Measurements from ENCODE around the gene STN1. TPM values are rescaled to one million over a fixed set of nuclear protein-coding genes. Genes with fewer than 3 reads are reported as not detected.

Gene STN1
- total RNA-seq, 2 donors from 2014 or later = 5.9 to 32.2 TPM

DNA sequence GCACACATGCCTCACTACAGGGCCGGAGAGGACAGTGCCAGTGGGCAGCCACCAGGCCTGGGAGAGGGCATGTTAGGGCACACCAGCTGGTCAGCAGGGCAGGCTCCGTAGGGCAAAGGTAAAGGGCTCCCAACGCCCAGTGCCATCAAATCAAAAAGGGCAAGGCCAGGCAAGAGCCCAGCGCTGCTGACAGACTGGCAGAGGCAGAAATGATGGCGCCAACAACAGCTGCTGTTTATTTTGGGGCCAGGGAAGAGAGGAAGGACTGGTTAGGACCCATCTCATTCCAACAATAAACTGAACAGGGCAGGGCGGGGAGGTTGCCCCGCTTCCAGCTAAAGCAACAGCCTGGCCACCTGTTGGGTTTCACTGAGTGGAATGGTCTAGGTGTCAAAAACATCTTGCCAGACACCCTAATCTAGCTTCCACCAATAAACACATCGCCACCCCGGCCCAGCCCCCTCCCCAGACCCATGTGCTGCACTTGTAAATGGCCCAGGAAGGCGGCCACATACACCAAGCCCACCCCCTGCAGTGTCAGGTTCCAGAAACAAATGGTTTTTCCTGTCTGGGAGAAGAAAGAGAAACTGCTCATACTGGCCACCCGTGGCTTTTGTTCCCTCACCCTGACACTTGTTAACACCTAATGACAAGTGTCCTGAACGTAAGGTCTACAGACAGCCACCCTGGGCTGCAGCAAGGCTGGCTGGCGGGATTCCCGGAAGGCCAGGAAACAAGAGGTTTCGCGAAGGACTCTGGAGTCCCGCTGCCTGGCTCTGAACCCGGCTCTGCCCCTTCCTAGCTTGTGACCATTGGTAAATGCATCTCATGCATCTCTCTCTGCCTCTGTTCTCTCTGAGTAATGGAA, 77.9 kb downstream of the STN1 start:
- peaks cover 57% of the 10 kb centered on the region for H3K4me1 ChIP-seq
- no peak for TF ChIP-seq POLR2A (IDR thresholded peaks at IDR 0.05)
- TF ChIP-seq, protein P1, sequence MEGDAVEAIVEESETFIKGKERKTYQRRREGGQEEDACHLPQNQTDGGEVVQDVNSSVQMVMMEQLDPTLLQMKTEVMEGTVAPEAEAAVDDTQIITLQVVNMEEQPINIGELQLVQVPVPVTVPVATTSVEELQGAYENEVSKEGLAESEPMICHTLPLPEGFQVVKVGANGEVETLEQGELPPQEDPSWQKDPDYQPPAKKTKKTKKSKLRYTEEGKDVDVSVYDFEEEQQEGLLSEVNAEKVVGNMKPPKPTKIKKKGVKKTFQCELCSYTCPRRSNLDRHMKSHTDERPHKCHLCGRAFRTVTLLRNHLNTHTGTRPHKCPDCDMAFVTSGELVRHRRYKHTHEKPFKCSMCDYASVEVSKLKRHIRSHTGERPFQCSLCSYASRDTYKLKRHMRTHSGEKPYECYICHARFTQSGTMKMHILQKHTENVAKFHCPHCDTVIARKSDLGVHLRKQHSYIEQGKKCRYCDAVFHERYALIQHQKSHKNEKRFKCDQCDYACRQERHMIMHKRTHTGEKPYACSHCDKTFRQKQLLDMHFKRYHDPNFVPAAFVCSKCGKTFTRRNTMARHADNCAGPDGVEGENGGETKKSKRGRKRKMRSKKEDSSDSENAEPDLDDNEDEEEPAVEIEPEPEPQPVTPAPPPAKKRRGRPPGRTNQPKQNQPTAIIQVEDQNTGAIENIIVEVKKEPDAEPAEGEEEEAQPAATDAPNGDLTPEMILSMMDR (IDR thresholded peaks at IDR 0.05) = no peak
- no peaks in the 10 kb centered on the region for H3K9me3 ChIP-seq
- WGBS, 2 donors = 59 to 67% methylated on average over 13 to 17 of the region's 18 CpGs
- peak overlapping the region in 3 of 4 donors; percentile 62 to 69 (median 69) for H3K27ac ChIP-seq
- no peaks in the 10 kb centered on the region for H3K36me3 ChIP-seq (replicated peaks in 1 of 2; ENCODE audit: insufficient read depth in 1 of 2, low read depth in 2 of 2)
- ATAC-seq (peak; percentile 50), DNase-seq (peak in 3 of 4 donors; percentile 42 to 62 (median 55))
- no peaks in the 10 kb centered on the region for H3K27me3 ChIP-seq
- H3K4me3 ChIP-seq = no peak overlapping the region
- intact Hi-C loops (cut with DNase I) = no loop called here

DNA sequence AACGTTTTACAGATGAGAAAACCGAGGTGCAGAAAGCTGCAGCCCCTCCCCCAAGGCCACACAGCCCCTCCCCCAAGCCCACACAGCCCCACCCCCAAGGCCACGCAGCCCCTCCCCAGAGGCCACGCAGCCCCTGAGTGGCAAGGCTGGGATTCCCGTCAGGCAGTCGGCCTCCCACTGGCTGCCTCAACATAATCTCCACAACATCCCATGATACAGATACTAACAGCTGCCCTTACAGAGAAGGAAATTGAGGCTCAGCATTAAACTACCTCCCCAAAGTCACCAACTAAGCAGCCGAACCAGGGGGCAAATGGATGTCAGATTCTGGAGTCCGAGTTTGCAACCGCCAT, 78.5 kb downstream of the STN1 start:
- DNase-seq (no peak), ATAC-seq (no peak)
- Histone ChIP-seq H3K27me3 (no peaks in the 10 kb centered on the region), H3K36me3 (replicated peaks in 1 of 2; ENCODE audit: insufficient read depth in 1 of 2, low read depth in 2 of 2) (no peaks in the 10 kb centered on the region), H3K27ac (peak overlapping the region in 3 of 4 donors; percentile 62 to 69 (median 69)), H3K9me3 (no peaks in the 10 kb centered on the region), H3K4me3 (no peak overlapping the region), H3K4me1 (peaks cover 59% of the 10 kb centered on the region)
- intact Hi-C loops (cut with DNase I) = no loop called here
- 73 to 76% methylated on average over 6 to 8 of the region's 9 CpGs for WGBS, 2 donors
- TF ChIP-seq POLR2A (IDR thresholded peaks at IDR 0.05) = no peak
- TF ChIP-seq, protein P1 (IDR thresholded peaks at IDR 0.05) = no peak

DNA sequence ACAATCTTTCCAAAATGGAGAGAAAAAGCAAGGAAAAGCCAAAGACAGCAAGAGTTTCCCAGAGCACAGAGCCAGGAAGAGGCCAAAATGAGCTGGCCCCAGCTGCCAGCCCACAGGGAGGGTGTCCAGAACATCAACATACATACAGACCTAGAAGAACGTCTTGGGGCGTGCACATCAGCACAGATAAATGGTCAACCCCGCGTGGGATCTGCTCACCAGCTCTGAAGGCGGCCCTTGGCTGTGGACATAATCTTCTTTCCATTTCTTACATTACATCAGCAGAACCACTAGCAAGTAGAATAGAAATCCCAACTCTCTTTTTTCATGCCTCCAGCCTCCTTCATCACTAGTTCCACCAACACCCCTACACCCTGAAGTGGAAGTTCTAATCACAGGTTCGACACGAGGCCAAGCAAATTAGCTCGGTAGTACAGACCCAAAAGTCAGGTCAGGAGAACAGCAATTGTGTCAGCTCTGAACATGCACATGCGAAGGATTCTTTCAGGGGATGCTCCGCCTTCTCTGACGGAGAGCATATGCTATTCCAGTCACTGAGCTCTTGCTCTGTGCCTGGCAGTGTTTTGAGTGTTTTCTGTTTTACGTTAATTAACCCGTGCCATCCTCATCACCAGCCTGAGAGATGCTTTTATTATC, 79.0 kb downstream of the STN1 start:
- no peak overlapping the region for H3K4me3 ChIP-seq
- no peak for DNase-seq
- H3K36me3 ChIP-seq (replicated peaks in 1 of 2; ENCODE audit: insufficient read depth in 1 of 2, low read depth in 2 of 2) = no peaks in the 10 kb centered on the region
- TF ChIP-seq POLR2A (IDR thresholded peaks at IDR 0.05) = no peak
- TF ChIP-seq, protein P1 (IDR thresholded peaks at IDR 0.05) = no peak
- no peaks in the 10 kb centered on the region for H3K9me3 ChIP-seq
- intact Hi-C loops (cut with DNase I) = no loop called here
- H3K4me1 ChIP-seq = peaks cover 59% of the 10 kb centered on the region
- peak overlapping the region in 2 of 4 donors; percentile 4 to 69 for H3K27ac ChIP-seq
- WGBS, 2 donors = 86 to 87% methylated on average over 13 of the region's 13 CpGs
- H3K27me3 ChIP-seq = no peaks in the 10 kb centered on the region
- ATAC-seq = no peak

DNA sequence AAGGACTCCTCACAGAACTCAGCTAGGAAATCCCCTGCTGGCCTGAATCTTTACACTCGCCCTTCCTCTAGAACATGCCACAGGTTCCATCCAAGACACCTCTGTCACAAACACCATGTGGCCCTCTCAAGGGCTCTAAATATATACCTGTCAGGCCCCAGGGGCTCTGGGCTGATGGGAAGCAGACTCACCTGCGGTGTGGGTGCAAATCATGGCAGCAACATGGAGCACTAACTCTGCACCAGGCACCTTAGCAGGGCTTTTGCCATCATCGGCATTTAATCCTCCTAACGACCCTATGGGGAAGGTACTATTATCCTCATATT, 80.0 kb downstream of the STN1 start:
- Histone ChIP-seq H3K4me3 (no peak overlapping the region), H3K36me3 (replicated peaks in 1 of 2; ENCODE audit: insufficient read depth in 1 of 2, low read depth in 2 of 2) (no peaks in the 10 kb centered on the region), H3K27ac (peak overlapping the region in 1 of 4 donors; percentile 10), H3K4me1 (peaks cover 55% of the 10 kb centered on the region), H3K9me3 (no peaks in the 10 kb centered on the region), H3K27me3 (no peaks in the 10 kb centered on the region)
- ATAC-seq (no peak), DNase-seq (no peak)
- no peak for TF ChIP-seq POLR2A (IDR thresholded peaks at IDR 0.05)
- TF ChIP-seq, protein P1 (IDR thresholded peaks at IDR 0.05) = no peak
- intact Hi-C loops (cut with DNase I) = no loop called here
- WGBS, 2 donors = 72 to 81% methylated on average over 3 to 4 of the region's 4 CpGs
